IMR-90 (cell line): ENCODE data around the gene PHGDH. TPM values are rescaled to one million over a fixed set of nuclear protein-coding genes. Genes with fewer than 3 reads are reported as not detected.

ENCODE experiments used
- ATAC-seq: fragments of 200-7000 bp; cut with Tn5 transposase; 2 replicates; pipeline ENCODE4 v1.9.1; 2020; ENCODE audit warnings: low read depth, mild to moderate bottlenecking, moderate library complexity
- BruUV-seq: library from RNA; stranded (reverse); fragments of 400-500 nt; replicated peaks from 2 replicates; lab custom pipeline; 2021; lab: Mats Ljungman, UMichigan
- CTCF ChIA-PET: fragments of 300-600 bp; formaldehyde crosslinking; extraction: SDS; loops from one replicate; lab custom pipeline; 2021; ENCODE audit warnings: antibody characterized with exemption; lab: Yijun Ruan, JAX
- POLR2A ChIA-PET: fragments of 300-600 bp; sonication (Branson Sonifier 250); formaldehyde crosslinking; loops from one replicate; lab custom pipeline; 2022; ENCODE audit warnings: antibody characterized with exemption; ENCODE audit not compliant: unreplicated experiment; lab: Charles Lee
- DNase-seq: peaks from one replicate; pipeline ENCODE4 v3.0.0; 2013
- H2AFZ ChIP-seq: replicated peaks from 2 replicates; pipeline ENCODE3; 2013; ENCODE audit warnings: low read length, mild to moderate bottlenecking; ENCODE audit not compliant: poor library complexity
- H2AK5ac ChIP-seq: 2 replicates; pipeline ENCODE4 v1.6.1; 2013; ENCODE audit warnings: low read depth, low read length, inconsistent platforms
- H2AK9ac ChIP-seq: replicated peaks from 2 replicates; pipeline ENCODE3; 2013; ENCODE audit warnings: mild to moderate bottlenecking, low read depth, low read length, moderate library complexity; ENCODE audit not compliant: poor library complexity
- H2BK120ac ChIP-seq: 2 replicates; pipeline ENCODE4 v1.6.1; 2013; ENCODE audit warnings: low read depth, low read length, inconsistent platforms
- H2BK15ac ChIP-seq: 3 replicates; pipeline ENCODE4 v1.6.1; 2013; ENCODE audit warnings: low read depth, low read length, inconsistent platforms
- H2BK20ac ChIP-seq: 2 replicates; pipeline ENCODE4 v1.6.1; 2013; ENCODE audit warnings: low read depth, mild to moderate bottlenecking, inconsistent platforms, low read length, moderate library complexity
- H2BK5ac ChIP-seq: 2 replicates; pipeline ENCODE4 v1.6.1; 2013; ENCODE audit warnings: mild to moderate bottlenecking, low read depth, low read length, inconsistent platforms; ENCODE audit not compliant: poor library complexity, severe bottlenecking
- H3K14ac ChIP-seq: replicated peaks from 2 replicates; pipeline ENCODE4 v1.6.1; 2013; ENCODE audit warnings: low read depth, low read length, inconsistent platforms
- H3K18ac ChIP-seq: 2 replicates; pipeline ENCODE4 v1.6.1; 2013; ENCODE audit warnings: low read depth, low read length, control low read depth
- H3K23ac ChIP-seq: 2 replicates; pipeline ENCODE4 v1.6.1; 2013; ENCODE audit warnings: low read depth, low read length, inconsistent platforms
- H3K27ac ChIP-seq: 2 replicates; pipeline ENCODE4 v1.5.1; 2013; ENCODE audit warnings: mild to moderate bottlenecking, control low read depth, low read length; ENCODE audit not compliant: insufficient read depth
- H3K27me3 ChIP-seq: 2 replicates; pipeline ENCODE4 v1.6.1; 2013; ENCODE audit warnings: low read length; ENCODE audit not compliant: control insufficient read depth, insufficient read depth
- H3K36me3 ChIP-seq: 2 replicates; pipeline ENCODE4 v1.6.1; 2013; ENCODE audit warnings: low read length, mixed read lengths; ENCODE audit not compliant: control insufficient read depth, insufficient read depth
- H3K4ac ChIP-seq: 2 replicates; pipeline ENCODE4 v1.6.1; 2013; ENCODE audit warnings: low read depth, low read length, inconsistent platforms
- H3K4me1 ChIP-seq: 2 replicates; pipeline ENCODE4 v1.6.1; 2013; ENCODE audit warnings: low read length, mixed read lengths; ENCODE audit not compliant: control insufficient read depth, insufficient read depth
- H3K4me2 ChIP-seq: 2 replicates; pipeline ENCODE4 v1.6.1; 2013; ENCODE audit warnings: low read depth, mild to moderate bottlenecking, control low read depth, low read length, moderate library complexity
- H3K4me3 ChIP-seq: 2 replicates; pipeline ENCODE4 v1.5.1; 2013; ENCODE audit warnings: low read depth, mild to moderate bottlenecking, control low read depth, low read length, moderate library complexity; ENCODE audit not compliant: insufficient read depth
- H3K56ac ChIP-seq: 2 replicates; pipeline ENCODE4 v1.6.1; 2013; ENCODE audit warnings: low read length, inconsistent platforms; ENCODE audit not compliant: insufficient read depth; ENCODE audit errors: extremely low read depth
- H3K79me1 ChIP-seq, 2 experiments: 2 replicates each; pipeline ENCODE4 v1.6.1; 2013; ENCODE audit warnings: low read length in 2 of 2, inconsistent platforms in 1 of 2, low read depth in 1 of 2
- H3K9ac ChIP-seq: 2 replicates; pipeline ENCODE4 v1.6.1; 2013; ENCODE audit warnings: low read depth, low read length, control low read depth
- H3K9me1 ChIP-seq: 2 replicates; pipeline ENCODE4 v1.6.1; 2013; ENCODE audit warnings: low read length, inconsistent platforms; ENCODE audit not compliant: insufficient read depth
- H3K9me3 ChIP-seq: 2 replicates; pipeline ENCODE4 v1.6.1; 2013; ENCODE audit warnings: low read length; ENCODE audit not compliant: control insufficient read depth, insufficient read depth
- H4K20me1 ChIP-seq: 2 replicates; pipeline ENCODE4 v1.6.1; 2013; ENCODE audit warnings: low read length, inconsistent platforms; ENCODE audit not compliant: insufficient read depth
- H4K5ac ChIP-seq: 2 replicates; pipeline ENCODE4 v1.6.1; 2013; ENCODE audit warnings: mild to moderate bottlenecking, low read depth, low read length, control low read depth
- H4K8ac ChIP-seq, 2 experiments: 2 replicates each; pipeline ENCODE4 v1.6.1; 2013; ENCODE audit warnings: low read depth in 2 of 2, low read length in 2 of 2, control low read depth in 1 of 2, inconsistent platforms in 1 of 2
- H4K91ac ChIP-seq: 2 replicates; pipeline ENCODE4 v1.6.1; 2013; ENCODE audit warnings: low read depth, low read length, inconsistent platforms; ENCODE audit not compliant: insufficient read depth
- MAZ ChIP-seq: IDR thresholded peaks from 2 replicates; pipeline ENCODE4 v1.6.1; 2012; ENCODE audit warnings: low read depth, mild to moderate bottlenecking, low read length, improper control_type of control experiment, moderate library complexity, borderline replicate concordance
- MXI1 ChIP-seq: IDR thresholded peaks from 2 replicates; pipeline ENCODE4 v1.6.1; 2012; ENCODE audit warnings: low read depth, mild to moderate bottlenecking, low read length, moderate library complexity, borderline replicate concordance
- RAD21 ChIP-seq: IDR thresholded peaks from 2 replicates; pipeline ENCODE4 v1.6.1; 2012; ENCODE audit warnings: low read length, improper control_type of control experiment
- RCOR1 ChIP-seq: IDR thresholded peaks from 2 replicates; pipeline ENCODE4 v1.6.1; 2012; ENCODE audit warnings: mild to moderate bottlenecking, low read length, improper control_type of control experiment; ENCODE audit not compliant: insufficient replicate concordance
- WGBS, 2 experiments: methylation state at CpG; one replicate each; pipeline versions ENCODE4 v1.1.5 to v1.1.7; 2013; ENCODE audit warnings: missing lambda C conversion rate in 2 of 2; ENCODE audit not compliant: insufficient read length in 1 of 2; ENCODE audit errors: extremely low coverage in 2 of 2; 5-methylcytosine and 5-hydroxymethylcytosine counted together
- dilution Hi-C: fragments of 300-500 bp; cut with HindIII; formaldehyde crosslinking; loops from one replicate; pipeline ENCODE4 v1.14.3; 2018; ENCODE audit warnings: low sequenced_read_pairs; ENCODE audit not compliant: unreplicated experiment
- in situ Hi-C: fragments of 300-500 bp; cut with MboI; formaldehyde crosslinking; loops from 3 replicates; pipeline ENCODE4 v1.14.3; 2019; ENCODE audit warnings: low sequenced_read_pairs, inconsistent platforms, mixed read lengths
- intact Hi-C: fragments of 100-400 bp; cut with micrococcal nuclease; formaldehyde crosslinking; loops from 2 replicates; pipeline ENCODE4 v1.10.0; 2022
- polyA plus RNA-seq, 3 experiments: library from polyadenylated mRNA; depleted of rRNA; stranded (reverse); fragments of >200 nt; gene quantifications; 2 replicates each; pipeline ENCODE4 v1.2.3, GENCODE V29; 2012; ENCODE audit warnings: low replicate concordance in 1 of 3
- total RNA-seq: library from RNA; depleted of rRNA; stranded (reverse); fragments of >200 nt; gene quantifications from 2 replicates; pipeline ENCODE4 v1.2.3, GENCODE V29; 2012

PHGDH gene
- total and polyA plus RNA-seq, 2 of the 4 experiments (the other 2 are of a cell fraction), result 87.9 to 331 TPM

DNA sequence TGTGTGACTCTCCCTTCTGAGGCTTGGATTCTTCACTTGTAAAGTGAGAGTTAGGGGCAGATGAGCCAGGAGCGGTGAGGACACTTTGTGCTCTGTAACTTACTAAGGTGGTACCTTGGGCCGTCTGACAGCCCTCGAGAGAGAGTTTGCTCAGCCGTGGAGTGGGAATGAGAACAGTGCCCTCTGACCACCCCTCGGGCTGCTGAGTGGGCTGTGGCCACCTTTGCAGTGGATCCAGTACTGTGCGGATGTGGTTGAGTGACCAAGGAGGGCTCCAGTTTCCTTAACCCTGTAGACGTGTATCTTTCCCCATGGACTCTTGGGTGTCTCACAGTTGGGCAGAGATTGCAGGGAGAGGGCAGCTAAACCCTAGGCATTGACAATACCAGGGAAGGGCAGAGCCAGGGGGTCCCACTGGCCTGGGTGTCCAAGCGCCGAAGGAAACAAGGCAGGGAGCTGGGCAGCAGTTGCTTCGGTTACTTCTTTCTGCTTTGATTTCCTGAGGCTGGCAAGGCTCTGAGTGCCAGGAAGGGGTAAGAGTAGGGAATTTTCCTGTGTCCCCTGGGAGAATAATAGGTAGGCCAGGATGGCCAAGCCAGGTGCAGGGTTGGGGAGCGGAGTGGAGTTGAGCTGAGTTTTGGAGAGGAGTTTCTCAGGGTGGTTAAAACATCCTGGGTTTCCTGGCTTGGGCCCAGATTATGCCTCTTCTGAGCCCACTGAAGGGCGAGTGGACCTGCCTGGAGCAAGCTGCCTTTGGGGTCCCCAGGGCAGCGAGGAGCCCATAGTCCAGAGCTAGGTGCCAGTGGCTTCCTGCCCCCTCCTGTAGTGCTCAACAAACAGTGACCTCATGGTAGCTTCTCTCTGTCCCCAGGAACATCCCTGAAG lies 29.4 kb downstream of the PHGDH start (continued):
- no peak for TF ChIP-seq RAD21
- TF ChIP-seq RCOR1, result no peak

DNA sequence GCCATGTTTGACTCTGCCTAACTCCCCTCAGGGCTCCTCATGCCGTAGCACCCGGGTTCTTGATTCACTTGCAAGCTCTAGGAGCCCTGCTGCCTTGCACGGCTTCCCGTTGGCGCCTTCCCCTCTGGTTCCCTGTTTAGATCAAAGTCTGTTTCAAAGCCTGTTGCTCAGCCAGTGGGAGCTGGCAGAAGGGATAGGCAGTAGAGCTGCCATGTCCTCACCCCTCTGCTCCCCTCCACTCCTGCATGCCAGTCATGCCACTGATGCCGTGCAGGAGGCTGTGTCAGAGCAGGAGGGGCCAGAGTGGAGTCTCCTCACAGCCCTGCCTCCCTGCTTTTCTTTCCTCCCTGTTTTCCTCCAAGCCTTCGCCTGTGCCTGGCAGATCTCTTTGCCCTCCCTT lies 30.5 kb downstream of the PHGDH start:
- Histone ChIP-seq H3K27ac (no peak overlapping the region), H4K8ac (0 out of 4 replicates have a peak overlapping the region, but pooled peaks of 1 of the 2 experiments have one; percentile 17), H2BK20ac (no peak overlapping the region), H3K9ac (no peak overlapping the region), H2AFZ (peak overlapping the region; percentile 81), H3K4me3 (no peak overlapping the region), H2BK15ac (no peak overlapping the region), H3K9me3 (no peaks in the 10 kb centered on the region), H3K14ac (no peak overlapping the region), H4K20me1 (peaks cover 5% of the 10 kb centered on the region; the same call in 1 of the 2 replicates), H3K27me3 (no peaks in the 10 kb centered on the region), H3K9me1 (no peaks in the 10 kb centered on the region; the same call in 1 of the 2 replicates), H4K91ac (peak overlapping the region; percentile 24; the same call in 1 of the 2 replicates), H3K56ac (no peak overlapping the region), H4K5ac (no peak overlapping the region), H2BK5ac (peak overlapping the region; percentile 4), H3K36me3 (peaks cover 55% of the 10 kb centered on the region), H2BK120ac (no peak overlapping the region), H2AK5ac (no peak overlapping the region), H3K4me1 (peaks cover 8% of the 10 kb centered on the region), H3K4me2 (no peak overlapping the region), H3K4ac (peak overlapping the region; percentile 32; the same call in 1 of the 2 replicates), H2AK9ac (peak overlapping the region; percentile 89), H3K18ac (peak overlapping the region; percentile 25; the same call in 1 of the 2 replicates), H3K23ac (no peak overlapping the region), H3K79me1 (no peaks in the 10 kb centered on the region; a peak in 1 of 4 replicates)
- POLR2A ChIA-PET, result no interaction called here
- intact Hi-C loops, result loop anchor here (10.0 kb wide), 1 partner anchor 183 kb away; no protein-coding TSS in a partner anchor
- WGBS, 2 experiments, result 60% methylated on average over 2 of the region's 7 CpGs; no CpG with 5 or more reads in 1 of the 2 experiments
- dilution Hi-C loops, result no loop called here
- in situ Hi-C loops, result no loop called here
- TF ChIP-seq MXI1 (no peak), MAZ (peak; percentile 66; the same call in 1 of the 2 replicates)
- no TSS peak for BruUV-seq
- CTCF ChIA-PET, result interaction anchor here (0.9 kb wide), 1 partner anchor 123 kb away, joined by 3 read pairs; no protein-coding TSS in a partner anchor
- DNase-seq (peak; percentile 38), ATAC-seq (peak; percentile 79)
